Measurements from ENCODE around the gene DCDC2.
"Not testable (repeated sequence)": the region's sequence is repeated elsewhere in the genome, so short reads cannot be mapped to it uniquely, and the experiment has no call there.

DCDC2 gene

GRCh38 chr6:24284006-24284405 is 73.9 kb downstream of the DCDC2 start:
- Mint-ChIP-seq H3K4me1 (no peaks in the 10 kb centered on the region), H3K4me3 (no peak overlapping the region), H3K27me3 (peaks cover 2% of the 10 kb centered on the region), H3K9me3 (no peaks in the 10 kb centered on the region), H3K27ac (no peak overlapping the region), H3K36me3 (no peaks in the 10 kb centered on the region)
- ATAC-seq (ENCODE audit: low read depth) (no peak), DNase-seq (ENCODE audit: low spot score in 2 of 2) (no peak)

- Mint-ChIP-seq H3K4me3 (peak overlapping the region; percentile 16), H3K9me3 (no peaks in the 10 kb centered on the region), H3K27ac (no peak overlapping the region), H3K4me1 (no peaks in the 10 kb centered on the region), H3K36me3 (no peaks in the 10 kb centered on the region), H3K27me3 (peaks cover 2% of the 10 kb centered on the region)
- peak in 1 of 2 donors; percentile 3 for DNase-seq (ENCODE audit: low spot score in 2 of 2)
- peak; percentile 74 for ATAC-seq (ENCODE audit: low read depth)
These were observed 74.5 kb downstream of the DCDC2 start for GRCh38 chr6:24283043-24283985.

DNA sequence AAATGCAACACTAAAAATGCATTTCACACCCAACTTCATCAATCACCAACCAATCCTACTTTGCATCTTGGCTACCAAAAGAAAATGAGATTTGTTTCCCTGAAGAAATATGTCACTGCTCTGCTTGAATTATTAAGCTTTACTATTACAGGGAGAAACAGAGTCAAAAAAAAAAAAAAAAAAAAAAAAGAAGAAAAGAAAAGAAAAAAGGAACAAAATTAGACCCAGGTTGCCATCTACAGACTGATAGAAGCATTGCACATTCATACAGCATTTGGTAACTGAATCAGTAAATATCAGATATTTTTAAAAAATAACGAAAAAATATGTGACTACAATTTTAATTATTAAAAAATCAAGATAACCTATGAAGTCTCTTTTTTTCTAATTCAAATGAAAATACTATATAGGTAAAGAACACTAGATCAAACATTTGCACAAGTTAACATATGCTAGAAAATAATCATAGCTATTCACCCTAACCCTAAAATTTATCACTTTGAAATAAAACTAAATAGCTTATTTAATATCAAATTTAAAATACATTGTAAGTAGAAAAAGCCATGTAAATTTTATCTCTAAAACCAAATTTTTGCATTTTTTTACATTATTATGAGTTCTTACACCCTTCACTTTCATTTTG is 83.3 kb downstream of the DCDC2 start:
- peaks cover 4% of the 10 kb centered on the region for H3K4me1 Mint-ChIP-seq
- H3K4me3 Mint-ChIP-seq, result no peak overlapping the region
- ATAC-seq (ENCODE audit: low read depth) (no peak), DNase-seq (ENCODE audit: low spot score in 2 of 2) (no peak)
- no peaks in the 10 kb centered on the region for H3K36me3 Mint-ChIP-seq
- H3K27ac Mint-ChIP-seq, result no peak overlapping the region
- H3K9me3 Mint-ChIP-seq, result no peaks in the 10 kb centered on the region
- H3K27me3 Mint-ChIP-seq, result peaks cover 2% of the 10 kb centered on the region

DNA sequence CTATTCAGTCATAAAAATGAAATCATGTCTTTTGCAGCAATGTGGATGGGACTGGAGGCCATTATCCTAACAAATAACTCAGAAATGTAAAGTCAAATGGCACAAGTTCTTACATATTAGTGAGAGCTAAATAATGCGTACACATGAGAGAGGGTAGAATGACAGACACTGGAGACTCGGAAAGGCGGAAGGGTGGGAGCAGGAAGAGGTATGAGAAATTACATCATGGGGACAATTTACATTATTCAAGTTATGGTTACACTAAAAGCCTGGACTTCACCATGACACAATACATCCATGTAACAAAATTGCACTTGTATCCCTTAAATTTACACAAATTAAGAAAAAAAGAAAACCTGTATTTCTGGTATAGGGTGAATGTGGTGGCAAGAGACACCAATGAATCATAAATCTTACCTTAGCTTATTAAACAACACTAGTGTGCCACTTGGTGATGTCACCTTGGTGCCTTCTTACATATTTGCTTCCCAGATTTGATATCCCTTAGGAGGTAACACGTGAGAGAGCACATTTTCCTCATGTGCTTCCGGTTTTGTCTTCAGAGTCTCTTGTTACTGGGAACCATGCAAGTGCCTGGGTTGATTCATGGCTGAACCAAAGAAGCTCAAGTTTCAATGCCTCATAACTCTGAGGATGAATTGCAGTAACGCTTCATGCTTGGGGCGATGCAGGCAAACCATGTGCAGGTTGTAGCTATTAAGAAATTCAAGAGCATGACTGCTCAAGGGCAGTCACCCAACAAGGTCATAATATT is 84.6 kb downstream of the DCDC2 start:
- peaks cover 4% of the 10 kb centered on the region for H3K4me1 Mint-ChIP-seq
- ATAC-seq (ENCODE audit: low read depth) (no peak), DNase-seq (ENCODE audit: low spot score in 2 of 2) (no peak)
- no peak overlapping the region for H3K4me3 Mint-ChIP-seq
- no peaks in the 10 kb centered on the region for H3K9me3 Mint-ChIP-seq
- H3K27me3 Mint-ChIP-seq, result peaks cover 2% of the 10 kb centered on the region
- H3K36me3 Mint-ChIP-seq, result no peaks in the 10 kb centered on the region
- no peak overlapping the region for H3K27ac Mint-ChIP-seq

DNA sequence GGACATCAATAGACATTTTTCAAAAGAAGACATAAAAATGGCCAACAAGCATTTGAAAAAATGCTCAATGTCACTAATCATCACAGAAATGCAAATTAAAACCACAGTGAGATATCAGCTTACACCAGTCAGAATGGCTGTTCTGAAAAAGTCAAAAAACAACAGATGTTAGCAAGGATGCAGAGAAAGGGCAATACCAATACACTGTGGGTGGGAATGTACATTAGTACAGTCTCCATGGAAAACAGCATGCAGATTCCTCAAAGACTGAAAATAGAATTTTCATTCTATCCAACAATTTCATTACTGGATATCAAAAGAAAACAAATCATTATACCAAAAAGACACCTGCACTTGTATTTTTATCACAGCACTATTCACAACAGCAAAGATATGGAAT is 85.3 kb downstream of the DCDC2 start:
- H3K9me3 Mint-ChIP-seq, result no peaks in the 10 kb centered on the region
- H3K36me3 Mint-ChIP-seq, result no peaks in the 10 kb centered on the region
- H3K4me1 Mint-ChIP-seq, result peaks cover 4% of the 10 kb centered on the region
- no peak overlapping the region for H3K4me3 Mint-ChIP-seq
- peaks cover 2% of the 10 kb centered on the region for H3K27me3 Mint-ChIP-seq
- ATAC-seq (ENCODE audit: low read depth) (no peak), DNase-seq (ENCODE audit: low spot score in 2 of 2) (no peak)
- H3K27ac Mint-ChIP-seq, result no peak overlapping the region

DNA sequence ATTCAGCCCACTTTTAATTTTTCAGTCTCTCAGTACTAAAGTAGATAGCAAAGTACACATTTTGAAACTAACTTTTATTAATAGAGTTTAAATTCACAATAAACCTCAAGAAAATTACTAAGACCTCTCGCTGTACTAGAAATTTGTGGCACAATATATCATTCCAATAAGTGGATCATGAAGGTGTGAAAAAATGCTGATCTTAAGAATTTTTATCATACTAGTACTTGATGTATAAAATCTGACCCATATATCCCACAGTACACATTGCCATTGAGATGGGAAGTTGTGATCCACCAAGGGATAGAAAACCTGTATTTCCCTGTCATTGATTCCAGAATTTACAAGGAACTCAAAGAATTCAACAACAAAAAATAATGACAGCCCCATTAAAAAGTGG is 85.7 kb downstream of the DCDC2 start:
- no peak overlapping the region for H3K27ac Mint-ChIP-seq
- ATAC-seq (ENCODE audit: low read depth), result no peak
- H3K4me3 Mint-ChIP-seq, result no peak overlapping the region
- no peaks in the 10 kb centered on the region for H3K9me3 Mint-ChIP-seq
- peaks cover 4% of the 10 kb centered on the region for H3K4me1 Mint-ChIP-seq
- peaks cover 2% of the 10 kb centered on the region for H3K27me3 Mint-ChIP-seq
- no peak for DNase-seq (ENCODE audit: low spot score in 2 of 2)
- H3K36me3 Mint-ChIP-seq, result no peaks in the 10 kb centered on the region

- ATAC-seq (ENCODE audit: low read depth) (no peak), DNase-seq (ENCODE audit: low spot score in 2 of 2) (no peak)
- no peaks in the 10 kb centered on the region for H3K36me3 Mint-ChIP-seq
- H3K4me1 Mint-ChIP-seq, result peaks cover 4% of the 10 kb centered on the region
- H3K27me3 Mint-ChIP-seq, result no peaks in the 10 kb centered on the region
- H3K9me3 Mint-ChIP-seq, result no peaks in the 10 kb centered on the region
- H3K27ac Mint-ChIP-seq, result no peak overlapping the region
- no peak overlapping the region for H3K4me3 Mint-ChIP-seq
These were observed 87.8 kb downstream of the DCDC2 start for GRCh38 chr6:24270011-24270410.

DNA sequence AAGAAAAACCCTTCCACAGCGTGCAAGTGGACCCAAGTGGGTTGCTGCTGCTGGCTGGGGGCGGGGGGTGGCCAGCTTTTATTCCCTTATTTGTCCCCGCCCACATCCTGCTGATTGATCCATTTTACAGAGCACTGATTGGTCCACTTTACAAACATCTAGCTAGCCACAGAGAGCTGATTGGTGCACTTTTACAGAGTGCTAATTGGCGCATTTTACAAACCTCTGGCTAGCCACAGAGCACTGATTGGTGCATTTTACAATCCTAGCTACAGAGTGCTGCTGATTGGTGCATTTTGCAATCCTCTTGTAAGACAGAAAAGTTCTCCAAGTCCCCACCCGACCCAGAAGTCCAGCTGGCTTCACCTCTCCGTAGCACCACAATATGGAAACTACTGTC is 99.6 kb downstream of the DCDC2 start:
- H3K4me3 Mint-ChIP-seq; H3K27ac Mint-ChIP-seq; DNase-seq (ENCODE audit: low spot score in 2 of 2); H3K9me3 Mint-ChIP-seq; H3K27me3 Mint-ChIP-seq; H3K36me3 Mint-ChIP-seq; ATAC-seq (ENCODE audit: low read depth); H3K4me1 Mint-ChIP-seq: not testable (repeated sequence)

GRCh38 chr6:24257282-24257681 is 100.6 kb downstream of the DCDC2 start:
- DNase-seq (ENCODE audit: low spot score in 2 of 2), result no peak
- Mint-ChIP-seq H3K36me3 (peaks cover 1% of the 10 kb centered on the region), H3K9me3 (peaks cover 2% of the 10 kb centered on the region), H3K4me1 (peaks cover 5% of the 10 kb centered on the region), H3K4me3 (no peak overlapping the region), H3K27ac (no peak overlapping the region), H3K27me3 (peaks cover 6% of the 10 kb centered on the region)
- no peak for ATAC-seq (ENCODE audit: low read depth)

- peaks cover 3% of the 10 kb centered on the region for H3K9me3 Mint-ChIP-seq
- peaks cover 2% of the 10 kb centered on the region for H3K36me3 Mint-ChIP-seq
- H3K4me1 Mint-ChIP-seq, result peaks cover 5% of the 10 kb centered on the region
- H3K4me3 Mint-ChIP-seq, result no peak overlapping the region
- ATAC-seq (ENCODE audit: low read depth) (no peak), DNase-seq (ENCODE audit: low spot score in 2 of 2) (no peak)
- H3K27me3 Mint-ChIP-seq, result peaks cover 7% of the 10 kb centered on the region
- H3K27ac Mint-ChIP-seq, result no peak overlapping the region
These were observed 102.2 kb downstream of the DCDC2 start for GRCh38 chr6:24255676-24256075.

- DNase-seq (ENCODE audit: low spot score in 2 of 2) (no peak), ATAC-seq (ENCODE audit: low read depth) (no peak)
- Mint-ChIP-seq H3K4me1 (peaks cover 5% of the 10 kb centered on the region), H3K9me3 (peaks cover 3% of the 10 kb centered on the region), H3K36me3 (peaks cover 2% of the 10 kb centered on the region), H3K27ac (no peak overlapping the region), H3K27me3 (peaks cover 5% of the 10 kb centered on the region), H3K4me3 (no peak overlapping the region)
These were observed 104.5 kb downstream of the DCDC2 start for GRCh38 chr6:24253360-24253759.

DNA sequence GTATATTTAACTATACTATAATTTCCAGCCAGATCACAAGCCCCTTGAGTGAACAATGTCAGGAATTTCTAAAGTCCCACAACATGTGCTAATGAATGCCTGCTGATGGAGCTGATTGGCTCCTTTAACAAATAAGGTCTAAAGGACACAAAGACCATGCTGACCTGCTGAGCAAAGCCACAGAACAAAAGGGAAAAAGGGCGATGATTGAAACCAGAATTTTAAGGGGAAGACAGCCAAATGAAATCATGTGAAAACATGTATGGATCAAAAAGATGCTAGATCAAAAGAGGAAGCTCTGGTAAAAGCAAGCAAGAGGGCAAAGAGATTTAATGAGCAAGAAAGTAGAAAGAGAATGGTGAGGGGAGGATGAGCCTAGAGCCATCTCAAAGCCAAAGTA is 105.6 kb downstream of the DCDC2 start:
- Mint-ChIP-seq H3K27ac (no peak overlapping the region), H3K4me1 (peaks cover 5% of the 10 kb centered on the region), H3K36me3 (peaks cover 2% of the 10 kb centered on the region), H3K9me3 (peaks cover 3% of the 10 kb centered on the region), H3K4me3 (no peak overlapping the region), H3K27me3 (peaks cover 4% of the 10 kb centered on the region)
- DNase-seq (ENCODE audit: low spot score in 2 of 2) (no peak), ATAC-seq (ENCODE audit: low read depth) (no peak)

GRCh38 chr6:24251339-24251738 is 106.5 kb downstream of the DCDC2 start:
- H3K27ac Mint-ChIP-seq, result no peak overlapping the region
- no peak for DNase-seq (ENCODE audit: low spot score in 2 of 2)
- peaks cover 5% of the 10 kb centered on the region for H3K4me1 Mint-ChIP-seq
- H3K4me3 Mint-ChIP-seq, result no peak overlapping the region
- ATAC-seq (ENCODE audit: low read depth), result no peak
- peaks cover 2% of the 10 kb centered on the region for H3K36me3 Mint-ChIP-seq
- peaks cover 3% of the 10 kb centered on the region for H3K9me3 Mint-ChIP-seq
- H3K27me3 Mint-ChIP-seq, result peaks cover 5% of the 10 kb centered on the region

GRCh38 chr6:24249926-24250325 is 107.9 kb downstream of the DCDC2 start:
- no peak for DNase-seq (ENCODE audit: low spot score in 2 of 2)
- H3K9me3 Mint-ChIP-seq, result peaks cover 3% of the 10 kb centered on the region
- no peak for ATAC-seq (ENCODE audit: low read depth)
- H3K4me1 Mint-ChIP-seq, result no peaks in the 10 kb centered on the region
- peaks cover 4% of the 10 kb centered on the region for H3K27me3 Mint-ChIP-seq
- no peak overlapping the region for H3K27ac Mint-ChIP-seq
- no peak overlapping the region for H3K4me3 Mint-ChIP-seq
- peaks cover 2% of the 10 kb centered on the region for H3K36me3 Mint-ChIP-seq
